AG04449 (cell line): ENCODE results near the gene REPS2.

Experiments used
- CTCF ChIA-PET: fragments of 350-600 bp; formaldehyde crosslinking; extraction: SDS; loops from one replicate; lab custom pipeline; 2021; ENCODE audit warnings: antibody characterized with exemption; lab: Yijun Ruan, JAX
- POLR2A ChIA-PET: fragments of 400-600, 350-600 bp; formaldehyde crosslinking; extraction: SDS; loops from one replicate; lab custom pipeline; 2020; ENCODE audit warnings: antibody characterized with exemption, inconsistent platforms; lab: Yijun Ruan, JAX
- DNase-seq: peaks from one replicate; pipeline ENCODE4 v3.0.0-alpha.2; 2010; ENCODE audit warnings: low read depth, low spot score
- H3K4me3 ChIP-seq: 2 replicates; pipeline ENCODE4 v1.5.1; 2011; ENCODE audit warnings: low read depth, mild to moderate bottlenecking, control low read depth, low read length
- TF ChIP-seq, protein P1 (sequence below): IDR thresholded peaks from one replicate; pipeline ENCODE4 v1.5.1; 2011; ENCODE audit warnings: mild to moderate bottlenecking, moderate library complexity, low read length, control low read depth, inconsistent platforms; ENCODE audit not compliant: insufficient read depth; ENCODE audit errors: missing control alignments

Gene REPS2

DNA sequence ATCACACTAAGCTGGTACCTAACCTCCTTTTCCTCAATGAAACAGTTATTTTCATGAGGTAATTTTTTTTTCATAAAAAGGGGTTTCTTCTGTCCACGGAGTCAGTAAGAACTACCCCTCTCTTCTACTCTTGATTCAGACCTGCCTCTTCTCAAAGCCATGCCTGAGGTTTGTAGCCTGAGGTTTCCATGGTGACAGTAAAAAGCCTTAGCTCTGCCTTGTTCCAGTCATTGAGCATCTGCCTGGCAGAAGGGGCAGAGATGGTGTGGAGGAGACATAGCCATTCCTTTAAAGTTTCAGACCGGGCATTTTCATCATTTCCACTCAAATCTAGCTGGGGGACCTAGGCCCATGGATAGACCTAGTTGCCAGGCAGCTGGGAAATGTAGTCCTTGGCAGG lies 135.5 kb downstream of the REPS2 start:
- DNase-seq: no peak
- H3K4me3 ChIP-seq: no peak overlapping the region
- TF ChIP-seq, protein P1, sequence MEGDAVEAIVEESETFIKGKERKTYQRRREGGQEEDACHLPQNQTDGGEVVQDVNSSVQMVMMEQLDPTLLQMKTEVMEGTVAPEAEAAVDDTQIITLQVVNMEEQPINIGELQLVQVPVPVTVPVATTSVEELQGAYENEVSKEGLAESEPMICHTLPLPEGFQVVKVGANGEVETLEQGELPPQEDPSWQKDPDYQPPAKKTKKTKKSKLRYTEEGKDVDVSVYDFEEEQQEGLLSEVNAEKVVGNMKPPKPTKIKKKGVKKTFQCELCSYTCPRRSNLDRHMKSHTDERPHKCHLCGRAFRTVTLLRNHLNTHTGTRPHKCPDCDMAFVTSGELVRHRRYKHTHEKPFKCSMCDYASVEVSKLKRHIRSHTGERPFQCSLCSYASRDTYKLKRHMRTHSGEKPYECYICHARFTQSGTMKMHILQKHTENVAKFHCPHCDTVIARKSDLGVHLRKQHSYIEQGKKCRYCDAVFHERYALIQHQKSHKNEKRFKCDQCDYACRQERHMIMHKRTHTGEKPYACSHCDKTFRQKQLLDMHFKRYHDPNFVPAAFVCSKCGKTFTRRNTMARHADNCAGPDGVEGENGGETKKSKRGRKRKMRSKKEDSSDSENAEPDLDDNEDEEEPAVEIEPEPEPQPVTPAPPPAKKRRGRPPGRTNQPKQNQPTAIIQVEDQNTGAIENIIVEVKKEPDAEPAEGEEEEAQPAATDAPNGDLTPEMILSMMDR: no peak
- ChIA-PET CTCF (interaction anchor here (2.4 to 2.8 kb wide), 2 partner anchors 199 to 256 kb away, joined by 6 to 11 read pairs; no protein-coding TSS in a partner anchor), POLR2A (no interaction called here)

DNA sequence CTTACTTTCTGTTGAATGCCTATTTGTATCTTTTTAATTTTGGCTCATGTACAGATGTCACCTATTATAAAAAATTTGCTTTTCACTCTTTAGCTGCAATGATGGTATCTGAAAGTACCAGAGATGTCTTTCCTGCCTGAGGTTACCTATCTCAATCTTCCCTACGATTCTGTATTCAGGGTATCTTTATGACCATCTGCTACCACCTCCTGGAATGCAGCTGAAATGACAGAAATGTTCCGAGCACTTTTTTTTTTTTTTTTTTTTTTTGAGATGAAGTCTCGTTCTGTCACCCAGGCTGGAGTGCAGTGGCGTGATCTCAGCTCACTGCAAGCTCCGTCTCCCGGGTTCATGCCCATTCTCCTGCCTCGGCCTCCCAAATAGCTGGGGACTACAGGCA lies 136.4 kb downstream of the REPS2 start:
- CTCF ChIA-PET: interaction anchor here (1.0 to 2.8 kb wide), 3 partner anchors 200 to 257 kb away, joined by 3 to 11 read pairs (median 6); no protein-coding TSS in a partner anchor
- TF ChIP-seq, protein P1: no peak
- POLR2A ChIA-PET: no interaction called here
- DNase-seq: no peak
- no peak overlapping the region for H3K4me3 ChIP-seq

DNA sequence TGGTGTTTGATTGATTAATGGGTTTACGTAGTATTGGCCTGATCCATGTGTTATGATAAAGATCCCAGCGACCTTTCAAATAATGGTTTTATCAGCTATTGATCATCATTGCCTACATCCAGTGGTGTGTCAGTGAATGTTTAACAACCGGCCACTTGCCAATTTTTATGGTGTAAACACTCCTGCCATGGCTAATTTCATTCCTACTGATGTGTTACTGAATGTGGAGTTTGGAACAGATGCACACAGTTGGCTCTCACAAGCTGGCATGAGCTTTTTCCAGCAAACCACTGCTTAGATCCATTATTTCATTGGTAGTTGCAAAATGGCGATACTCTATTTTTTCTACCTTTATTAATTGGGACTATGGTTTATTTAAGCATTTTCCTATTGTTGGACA lies 139.9 kb downstream of the REPS2 start:
- TF ChIP-seq, protein P1: no peak
- DNase-seq: no peak
- no peak overlapping the region for H3K4me3 ChIP-seq
- CTCF ChIA-PET: no interaction called here
- POLR2A ChIA-PET: no interaction called here

DNA sequence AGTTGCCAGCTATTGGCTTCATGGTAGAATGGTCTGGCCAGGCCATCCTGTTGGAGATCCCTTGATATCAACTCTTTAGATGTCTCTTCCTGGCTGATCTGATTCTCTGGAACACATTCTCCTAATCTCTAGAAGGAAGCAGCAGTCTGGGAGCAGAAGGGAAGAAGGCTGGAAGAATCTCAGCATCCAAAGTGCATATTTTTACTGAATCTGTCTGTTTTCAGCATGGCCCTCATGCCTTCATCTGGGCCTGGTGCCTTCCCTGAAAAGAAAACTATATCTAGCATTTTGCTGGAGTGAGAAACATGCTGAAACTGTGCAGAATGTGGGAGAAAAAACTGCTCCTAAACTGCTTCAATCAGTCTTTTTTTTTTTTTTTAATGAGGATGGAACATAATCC lies 148.7 kb downstream of the REPS2 start:
- ChIA-PET POLR2A (no interaction called here), CTCF (no interaction called here)

DNA sequence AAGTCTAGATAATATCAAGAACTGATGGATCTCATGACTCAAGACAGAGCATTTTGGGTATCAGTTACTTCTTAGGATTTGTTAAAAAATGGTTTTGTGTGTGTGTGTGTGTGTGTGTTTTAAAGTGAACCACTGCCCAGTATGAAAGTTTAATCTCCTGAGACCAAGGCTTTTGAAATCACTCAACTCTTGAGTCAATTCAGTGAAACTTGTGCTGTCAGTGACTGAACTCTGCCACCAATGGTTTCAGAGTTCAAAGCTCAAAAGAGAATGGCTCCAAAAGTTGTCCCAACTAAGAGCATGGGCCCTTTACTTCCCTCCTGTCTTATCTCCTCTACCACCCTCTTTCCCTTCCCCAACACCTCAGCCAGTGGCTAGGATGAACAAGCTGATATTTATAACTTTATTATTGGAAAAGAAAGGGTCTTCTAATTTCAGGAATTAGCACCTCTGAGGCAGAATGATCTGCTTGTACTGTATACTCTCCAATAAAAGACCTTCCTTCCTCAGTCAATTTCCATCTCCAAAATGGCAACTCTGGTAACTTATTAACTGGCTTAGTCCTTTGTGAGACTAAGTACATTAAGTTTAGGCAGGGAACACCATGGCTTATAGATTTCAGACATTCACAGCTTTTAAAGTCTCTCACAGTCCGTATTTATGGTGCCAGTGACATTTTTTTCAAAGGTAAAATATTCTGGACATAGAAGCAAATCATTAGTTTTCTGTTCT lies 152.2 kb downstream of the REPS2 start:
- no peak overlapping the region for H3K4me3 ChIP-seq
- DNase-seq: no peak
- POLR2A ChIA-PET: no interaction called here
- TF ChIP-seq, protein P1: no peak
- CTCF ChIA-PET: no interaction called here

More for the DNA sequence above, 148.7 kb downstream of the REPS2 start:
- no peak for DNase-seq
- TF ChIP-seq, protein P1: no peak
- H3K4me3 ChIP-seq: no peak overlapping the region

DNA sequence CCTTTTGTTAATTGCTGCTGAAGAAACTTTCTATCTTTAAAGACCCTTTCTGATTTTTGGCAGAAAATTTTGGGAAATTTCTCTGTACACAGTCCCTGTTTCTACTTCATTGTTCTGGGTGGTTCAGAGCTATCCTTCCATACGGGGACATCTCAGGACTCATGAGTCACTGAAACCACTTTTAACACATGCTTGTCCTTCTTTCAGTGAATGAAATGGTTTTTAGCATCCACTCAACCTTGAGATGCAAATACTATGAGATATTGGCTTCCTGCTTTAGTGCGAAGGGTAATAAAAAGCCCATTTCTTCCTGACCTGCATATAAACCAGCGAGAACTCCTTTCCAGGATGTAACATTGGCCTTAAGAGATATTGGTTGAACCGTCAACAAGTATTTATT lies 158.0 kb downstream of the REPS2 start:
- TF ChIP-seq, protein P1: no peak
- no peak for DNase-seq
- no peak overlapping the region for H3K4me3 ChIP-seq
- ChIA-PET POLR2A (no interaction called here), CTCF (no interaction called here)
